CD4-positive, alpha-beta T cell treated with Interleukin-15 for 4 hours (primary cell): ENCODE results near the gene SUSD1.
"Not testable (repeated sequence)": the region's sequence is repeated elsewhere in the genome, so short reads cannot be mapped to it uniquely, and the experiment has no call there.

ENCODE experiments used
- DNase-seq: peaks from one replicate; pipeline ENCODE4 v3.0.0-alpha.2; 2020; ENCODE audit warnings: low spot score

The SUSD1 gene

GRCh38 chr9:112173489-112174221 lies 1.4 kb downstream of the SUSD1 start:
- DNase-seq = no peak

DNA sequence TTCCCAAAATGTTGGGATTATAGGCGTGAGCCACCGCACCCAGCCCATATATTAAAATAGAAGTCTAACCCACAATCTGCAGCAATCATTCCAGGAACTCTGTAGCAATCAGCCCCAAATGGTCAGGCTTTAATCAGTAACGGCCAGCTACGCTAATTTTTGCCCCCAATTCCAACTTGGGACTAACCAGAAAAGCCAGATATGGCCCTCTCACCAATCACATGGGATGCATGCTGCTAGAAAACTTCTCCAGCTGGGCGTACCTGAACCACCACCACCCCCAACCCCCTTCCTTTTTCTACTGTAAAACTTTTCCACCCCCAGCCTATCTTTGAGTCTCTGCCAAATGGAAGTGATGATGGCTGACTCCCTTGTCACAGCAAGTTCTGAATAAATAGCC lies 4.1 kb downstream of the SUSD1 start:
- DNase-seq = no peak

- DNase-seq = no peak
These were observed 4.9 kb downstream of the SUSD1 start for GRCh38 chr9:112170235-112170634.

GRCh38 chr9:112169368-112169767 lies 5.7 kb downstream of the SUSD1 start:
- DNase-seq = no peak

GRCh38 chr9:112168197-112168596 lies 6.9 kb downstream of the SUSD1 start:
- peak; percentile 47 for DNase-seq

DNA sequence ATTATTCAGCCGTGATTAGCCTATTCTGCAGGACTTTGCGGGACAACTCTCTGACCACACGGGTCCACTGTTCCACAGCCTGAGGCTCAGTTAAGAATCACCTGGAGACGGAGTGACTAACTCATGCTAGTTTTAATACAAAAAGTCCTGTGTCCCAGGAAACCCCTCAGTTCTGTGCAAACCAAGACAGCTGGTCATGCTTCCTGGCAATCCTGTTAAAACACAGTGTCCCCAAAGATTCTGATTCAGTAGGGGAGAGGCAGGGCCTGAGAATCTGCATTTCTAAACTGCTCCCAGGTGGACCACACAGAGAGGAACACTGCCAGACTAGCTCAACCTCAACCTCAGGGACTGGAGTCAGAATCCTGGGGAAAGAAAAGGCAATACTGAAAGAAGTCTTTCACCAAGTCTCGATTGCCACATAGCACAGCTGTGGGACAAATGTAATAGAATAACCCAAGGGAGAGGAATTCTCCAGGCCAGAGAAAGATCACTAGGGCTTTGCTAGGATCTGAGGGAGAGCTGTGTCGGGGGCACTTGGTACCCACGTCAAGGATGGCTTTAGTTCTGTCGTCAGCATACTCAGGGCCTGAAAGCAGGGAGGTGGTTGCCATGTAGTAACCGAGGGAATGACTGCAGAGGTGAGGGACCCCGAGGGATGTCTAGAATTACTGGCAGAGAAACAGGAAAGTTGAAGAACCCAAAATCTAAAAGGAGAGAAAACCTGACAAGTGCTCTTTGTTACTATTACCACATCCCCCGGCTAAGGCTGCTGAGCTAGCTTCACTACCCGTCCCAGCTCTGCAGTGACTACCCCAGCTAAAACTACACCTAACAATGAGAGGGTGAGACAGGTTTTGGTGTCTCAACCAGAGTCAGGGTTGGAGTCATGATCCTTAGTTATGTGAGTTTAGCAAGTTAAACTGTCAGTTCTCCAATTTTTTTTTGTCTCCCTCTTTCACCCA lies 8.6 kb downstream of the SUSD1 start:
- no peak for DNase-seq

GRCh38 chr9:112162621-112163413 lies 12.3 kb downstream of the SUSD1 start:
- no peak for DNase-seq

- no peak for DNase-seq
These were observed 15.3 kb downstream of the SUSD1 start for GRCh38 chr9:112159781-112160180.

- no peak for DNase-seq
These were observed 16.3 kb downstream of the SUSD1 start for GRCh38 chr9:112158656-112159367.

GRCh38 chr9:112157961-112158360 lies 17.1 kb downstream of the SUSD1 start:
- no peak for DNase-seq

DNA sequence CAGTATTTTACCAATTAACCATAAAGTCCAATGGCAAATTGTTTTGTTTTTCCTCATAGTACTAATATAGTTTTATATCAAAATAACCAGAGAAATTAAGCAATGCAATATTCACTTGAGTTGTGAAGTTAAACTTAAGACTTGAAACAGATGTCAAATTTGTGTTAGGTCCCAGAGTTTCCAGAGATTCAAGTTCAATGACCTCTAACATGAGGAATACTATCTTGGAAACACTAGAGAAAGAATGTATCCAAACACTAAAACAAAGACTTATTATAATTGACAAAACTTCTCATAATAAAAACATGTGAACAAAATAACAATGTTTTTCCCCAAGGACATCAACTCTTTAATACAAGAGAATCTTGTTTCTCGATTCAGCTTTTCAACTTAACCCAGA lies 18.0 kb downstream of the SUSD1 start:
- DNase-seq = no peak

DNA sequence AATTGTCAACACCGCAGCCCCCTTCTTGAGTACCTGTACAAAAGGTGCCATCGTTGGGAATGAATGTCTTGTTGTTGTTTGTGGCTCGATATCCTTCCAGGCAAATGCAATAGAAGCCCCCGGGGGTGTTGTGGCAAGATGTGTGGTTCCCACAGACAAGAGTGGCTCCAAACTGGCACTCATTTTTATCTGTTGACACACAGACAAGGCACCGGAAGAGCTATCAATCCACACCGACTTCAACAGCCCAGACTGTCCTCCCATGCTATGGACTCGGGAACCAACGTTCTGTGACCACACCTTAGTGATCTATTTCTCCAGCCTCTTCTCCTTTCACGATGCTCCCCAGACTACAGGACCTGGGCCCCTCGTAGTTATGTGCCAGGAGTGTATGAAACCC lies 25.9 kb downstream of the SUSD1 start:
- no peak for DNase-seq

DNA sequence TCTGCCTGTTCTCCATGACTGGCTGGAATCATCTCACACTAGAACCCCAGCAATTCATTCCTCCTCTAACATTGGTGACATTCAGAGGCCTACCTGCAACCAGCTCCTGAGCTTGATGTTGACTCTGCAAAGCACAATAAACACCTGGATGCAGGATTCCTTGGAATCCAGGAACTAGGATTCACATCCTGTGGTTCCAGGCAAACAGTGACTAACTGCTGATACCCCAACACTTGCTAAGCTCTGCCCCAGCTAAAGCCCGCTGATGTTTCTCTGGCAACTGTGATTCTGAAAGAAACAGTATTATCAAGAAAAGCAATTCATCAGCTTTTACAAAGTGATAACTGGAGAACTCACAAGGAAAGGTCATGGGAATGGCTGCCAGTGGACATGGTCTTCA lies 29.2 kb downstream of the SUSD1 start:
- DNase-seq = no peak

DNA sequence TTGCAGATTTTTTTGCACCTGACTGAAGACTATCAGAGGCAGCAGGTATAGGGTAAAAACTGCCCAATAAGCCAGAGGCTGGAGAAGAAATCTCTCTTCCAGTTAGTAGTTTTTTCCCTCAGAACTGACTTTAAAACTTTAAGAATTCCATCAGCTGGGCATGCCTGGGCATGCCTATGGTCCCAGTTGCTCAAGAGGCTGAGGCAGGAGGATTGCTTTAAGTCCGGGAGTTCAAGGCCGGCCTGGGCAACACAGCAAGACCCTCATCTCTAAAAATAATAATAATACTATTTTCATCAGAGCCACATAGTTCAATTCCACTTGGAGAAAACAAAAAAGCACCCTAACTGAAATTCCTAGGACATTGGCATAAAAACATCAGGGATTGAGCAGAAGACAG lies 30.3 kb downstream of the SUSD1 start:
- no peak for DNase-seq

DNA sequence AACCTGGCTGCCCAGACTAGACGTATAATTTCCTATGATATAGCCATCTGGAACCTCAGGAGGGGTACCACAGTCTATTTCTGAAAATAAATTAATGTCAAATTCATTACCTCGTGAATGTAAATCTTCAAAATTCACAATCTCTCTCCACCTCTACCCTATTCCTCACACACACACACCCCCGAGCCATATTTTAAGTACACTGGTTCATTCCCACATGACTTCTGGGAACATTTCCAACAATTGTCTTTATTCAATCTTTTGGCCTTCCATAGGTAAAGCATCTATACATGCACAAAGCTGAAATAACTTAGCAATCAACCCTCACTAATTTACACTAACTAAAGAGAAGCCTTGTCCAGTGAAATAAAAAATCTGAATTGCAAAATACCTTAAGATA lies 32.7 kb downstream of the SUSD1 start:
- no peak for DNase-seq

- no peak for DNase-seq
These were observed 34.2 kb downstream of the SUSD1 start for GRCh38 chr9:112140936-112141335.

GRCh38 chr9:112137066-112137465 lies 38.0 kb downstream of the SUSD1 start:
- DNase-seq = no peak

GRCh38 chr9:112135706-112136105 lies 39.4 kb downstream of the SUSD1 start:
- no peak for DNase-seq

DNA sequence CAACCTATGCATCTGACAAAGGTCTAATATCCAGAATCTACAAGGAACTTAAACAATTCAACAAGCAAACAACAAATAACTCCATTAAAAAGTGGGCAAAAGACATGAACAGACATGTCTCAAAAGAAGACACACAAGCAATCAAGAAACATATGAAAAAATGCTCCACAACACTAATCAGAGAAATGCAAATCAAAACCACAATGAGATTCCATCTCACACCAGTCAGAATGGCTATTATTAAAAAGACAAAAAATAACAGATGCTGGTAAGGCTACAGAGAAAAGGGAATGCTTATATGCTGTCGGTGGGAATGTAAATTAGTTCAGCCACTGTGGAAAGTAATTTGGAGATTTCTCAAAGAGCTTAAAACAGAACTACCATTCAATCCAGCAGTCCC lies 41.3 kb downstream of the SUSD1 start:
- not testable (repeated sequence) for DNase-seq

DNA sequence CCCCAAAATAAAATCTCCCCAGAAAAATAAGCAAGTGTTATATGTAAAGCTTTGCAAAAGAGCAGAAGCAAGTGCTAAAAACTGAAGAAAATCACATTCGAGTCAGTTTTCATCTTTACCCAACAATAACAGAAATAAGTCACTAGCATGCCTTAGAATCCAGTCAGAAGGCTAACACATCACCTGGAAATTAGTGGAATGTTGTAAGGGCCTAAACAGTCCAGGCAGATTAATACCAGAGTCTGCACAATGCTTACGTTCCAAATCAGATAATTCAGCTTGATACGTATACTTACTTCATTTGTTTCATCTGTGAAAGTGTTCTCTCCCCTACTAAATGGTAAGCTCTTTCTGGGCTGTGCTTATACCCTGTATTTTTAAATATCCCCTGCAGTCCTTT lies 42.7 kb downstream of the SUSD1 start:
- no peak for DNase-seq

DNA sequence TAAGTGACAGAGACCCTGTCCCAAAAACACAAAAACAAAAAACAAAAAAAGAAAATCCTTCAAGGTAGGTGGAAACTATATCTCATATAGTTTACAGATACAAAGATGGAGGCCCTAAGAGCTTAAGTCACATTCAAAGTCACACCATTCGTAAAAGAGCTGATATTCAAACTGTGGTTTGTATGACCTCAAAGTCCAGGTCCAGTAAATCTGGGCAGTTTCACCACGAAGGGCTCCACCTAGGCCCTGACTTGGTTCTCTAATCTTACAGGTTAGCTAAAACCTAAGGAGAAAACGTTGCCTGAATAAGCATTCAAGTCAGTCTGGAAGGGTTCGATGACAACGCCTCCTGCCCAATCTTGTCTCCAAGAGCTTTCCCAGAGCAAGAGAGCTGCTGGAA lies 44.1 kb downstream of the SUSD1 start:
- no peak for DNase-seq

DNA sequence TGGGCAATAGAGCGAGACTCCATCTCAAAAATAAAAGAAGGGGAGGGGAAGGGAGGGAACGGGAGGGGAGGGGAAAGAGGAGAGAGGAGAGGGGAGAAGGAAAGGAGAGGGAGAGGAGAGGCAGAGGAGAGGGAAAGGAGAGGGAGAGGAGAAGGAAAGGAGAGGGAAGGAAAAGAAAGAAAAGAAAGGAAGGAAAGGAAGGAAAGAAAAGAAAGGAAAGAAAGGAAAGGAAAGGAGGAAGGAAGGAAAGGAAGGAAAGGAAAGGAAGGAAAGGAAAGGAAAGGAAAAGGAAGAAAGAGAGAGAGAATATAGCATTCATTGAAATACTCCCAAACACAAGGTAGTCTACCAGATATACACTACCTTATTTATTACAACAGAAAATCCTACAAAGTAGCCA lies 44.8 kb downstream of the SUSD1 start:
- no peak for DNase-seq
